GM12872 (cell line): ENCODE data around the gene TOR3A.

Experiments used
- CTCF ChIP-seq: IDR thresholded peaks from 3 replicates; pipeline ENCODE4 v1.5.1; 2011; ENCODE audit warnings: low read depth, mild to moderate bottlenecking, low read length, moderate library complexity; ENCODE audit not compliant: insufficient read depth

The TOR3A gene

DNA sequence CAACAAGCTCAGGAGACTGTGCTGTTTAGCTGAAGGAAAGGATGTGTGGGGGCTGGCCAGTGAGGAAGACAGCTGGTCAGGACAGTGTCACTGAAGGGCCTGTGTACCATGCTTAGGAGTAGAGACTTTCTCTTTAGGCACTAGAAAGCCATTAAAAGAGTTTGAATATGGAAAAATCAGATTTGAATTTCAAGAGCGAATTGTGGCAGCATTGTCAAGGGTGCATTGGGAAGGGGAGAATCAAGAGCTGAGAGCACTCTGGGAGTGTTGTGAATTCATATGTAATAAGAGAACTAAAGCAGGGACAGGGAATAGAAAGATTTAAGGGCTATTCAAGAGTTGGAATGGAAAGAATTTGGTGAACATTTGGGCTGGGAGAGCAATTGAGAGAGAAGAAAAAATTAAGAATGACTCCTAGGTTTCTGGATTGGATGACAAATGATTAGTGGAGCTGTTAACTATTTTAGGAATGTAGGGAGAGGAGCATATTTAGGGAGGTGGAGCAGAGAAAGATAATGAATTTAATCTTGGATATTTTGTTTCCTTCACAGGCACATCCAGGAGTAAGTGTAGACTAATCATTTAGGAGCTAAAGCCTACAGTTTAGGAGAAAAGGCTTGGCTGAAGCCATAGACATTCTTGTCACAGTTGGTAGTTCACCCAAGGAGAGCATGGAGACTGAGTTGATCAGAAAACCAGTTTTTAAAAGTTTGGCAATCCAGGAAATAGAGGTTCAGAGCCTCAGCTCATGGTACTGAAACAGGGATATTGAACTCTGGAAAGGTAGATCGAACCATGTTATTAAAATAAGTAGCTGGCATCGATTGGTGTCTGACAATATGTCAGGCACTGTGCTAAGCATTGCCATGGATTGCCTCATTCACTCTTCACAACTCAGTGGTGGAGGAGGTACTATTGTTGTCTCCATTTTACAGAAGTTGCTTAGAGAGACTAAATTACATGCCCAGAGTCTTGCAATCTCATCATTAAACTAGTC lies 23.1 kb upstream of the TOR3A start:
- no peak for TF ChIP-seq CTCF

- no peak for TF ChIP-seq CTCF
These were observed 20.2 kb upstream of the TOR3A start for GRCh38 chr1:179061360-179062282.

DNA sequence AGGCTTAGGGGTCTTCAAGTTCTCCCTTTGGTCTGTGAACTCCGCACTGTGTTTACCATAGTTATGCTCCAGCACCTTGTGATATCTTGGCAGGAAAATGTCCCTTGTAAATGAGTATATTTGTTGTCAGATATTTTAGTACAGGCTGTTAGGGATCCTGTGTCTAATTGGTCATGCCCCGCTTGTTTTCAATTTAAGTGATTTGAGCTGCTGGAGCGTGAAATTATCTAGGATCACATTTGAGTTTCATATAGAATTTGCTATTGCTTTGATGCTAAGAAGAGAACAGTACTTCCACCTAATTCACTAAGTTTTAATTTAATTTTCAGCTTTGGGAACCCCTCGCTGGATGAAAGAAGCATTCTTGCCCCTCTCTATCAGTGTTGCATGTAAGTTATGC lies 15.4 kb upstream of the TOR3A start:
- TF ChIP-seq CTCF = no peak

- no peak for TF ChIP-seq CTCF
These were observed 4.5 kb upstream of the TOR3A start for GRCh38 chr1:179077396-179077795.

DNA sequence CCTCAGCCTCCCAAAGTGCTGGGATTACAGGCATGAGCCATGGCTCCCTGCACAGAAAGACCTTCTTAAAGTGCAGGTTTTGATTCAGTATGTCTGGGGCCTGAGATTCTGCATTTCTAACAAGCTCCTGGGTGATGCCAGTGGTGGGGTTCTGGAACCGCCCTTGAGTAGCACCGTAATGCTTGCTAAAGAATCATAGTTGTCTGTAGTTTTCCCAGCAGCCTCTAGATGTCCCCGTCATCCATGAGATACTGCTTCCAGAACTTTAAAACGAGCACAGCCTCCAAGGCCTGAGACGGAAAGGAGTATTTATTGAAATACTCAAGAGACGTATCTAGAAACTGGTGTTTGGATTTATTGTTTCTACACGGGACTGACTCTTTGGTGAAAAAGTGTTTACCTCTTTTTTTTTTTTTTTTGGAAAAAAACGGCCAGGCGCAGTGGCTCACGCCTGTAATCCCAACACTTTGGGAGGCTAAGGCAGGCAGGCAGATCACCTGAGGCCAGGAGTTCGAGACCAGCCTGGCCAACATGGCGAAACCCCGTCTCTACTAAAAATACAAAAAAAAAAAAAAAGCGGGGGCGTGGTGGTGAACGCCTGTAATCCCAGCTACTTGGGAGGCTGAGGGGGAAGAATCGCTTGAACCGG lies 2.6 kb upstream of the TOR3A start:
- peak; percentile 72 for TF ChIP-seq CTCF

DNA sequence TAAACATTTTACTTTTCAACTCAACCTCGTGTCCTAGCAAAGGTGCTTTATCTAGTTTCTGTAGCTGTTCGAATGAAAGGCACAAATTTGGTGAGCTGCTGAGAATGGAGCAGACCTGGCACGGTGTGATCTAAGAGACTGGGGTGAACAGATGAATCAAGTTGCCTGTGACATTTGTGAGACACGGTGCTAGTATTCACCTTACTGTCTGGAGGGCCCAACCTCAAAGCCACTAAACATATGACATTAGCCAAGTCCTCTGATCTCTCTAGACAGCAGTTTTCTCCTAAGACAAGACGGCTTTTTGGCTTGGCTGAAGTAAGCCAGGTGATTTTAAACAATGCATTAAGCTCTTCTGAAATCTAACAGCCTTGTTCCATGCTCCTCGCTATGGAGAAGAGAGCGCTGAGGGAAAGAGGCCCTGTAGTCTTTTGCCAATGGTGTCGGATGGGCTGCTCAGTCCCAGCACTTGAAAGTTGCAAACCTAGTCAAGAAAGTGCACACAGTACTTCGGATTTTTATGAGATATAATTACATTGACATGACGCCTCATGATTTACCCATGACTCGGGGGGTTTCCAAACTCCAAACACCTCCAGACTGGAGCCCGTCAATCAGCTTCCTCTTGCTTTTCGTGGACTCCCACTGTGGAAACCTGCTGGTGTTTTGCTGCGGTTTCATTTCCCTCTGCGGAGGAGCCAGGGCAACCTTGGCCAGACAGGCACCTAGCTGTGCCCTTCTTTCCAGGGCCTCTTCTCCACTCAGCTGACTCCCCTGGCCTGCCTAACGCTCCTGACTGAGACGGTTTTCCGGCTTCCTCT lies 794 bp upstream of the TOR3A start:
- TF ChIP-seq CTCF = no peak
